ENCODE results near the gene DNLZ.

Gene DNLZ

GRCh38 chr9:136333045-136333444 is 30.5 kb downstream of the DNLZ start:
- Histone ChIP-seq H3K9me3 (ENCODE audit: insufficient read depth, low read length) (no peaks in the 10 kb centered on the region), H3K27ac (ENCODE audit: low read length) (no peak overlapping the region), H2AFZ (ENCODE audit: low read depth, low read length) (no peak overlapping the region), H3K4me1 (ENCODE audit: low read length) (peaks cover 16% of the 10 kb centered on the region; the same call in 1 of the 2 replicates), H3K4me2 (ENCODE audit: low read length) (no peak overlapping the region), H4K20me1 (ENCODE audit: insufficient read depth, low read length) (no peaks in the 10 kb centered on the region), H3K27me3 (ENCODE audit: low read depth, low read length) (no peaks in the 10 kb centered on the region), H3K79me2 (ENCODE audit: low read length) (no peaks in the 10 kb centered on the region), H3K36me3 (replicated peaks; ENCODE audit: low read depth, low read length) (no peaks in the 10 kb centered on the region), H3K4me3 (ENCODE audit: low read length) (no peak overlapping the region), H3K9ac (ENCODE audit: low read length) (no peak overlapping the region)
- no peak for TF ChIP-seq CTCF (IDR thresholded peaks at IDR 0.05; ENCODE audit: low read depth, low read length)
- no peak for TF ChIP-seq EZH2phosphoT487 (IDR thresholded peaks at IDR 0.05; ENCODE audit: low read depth)

DNA sequence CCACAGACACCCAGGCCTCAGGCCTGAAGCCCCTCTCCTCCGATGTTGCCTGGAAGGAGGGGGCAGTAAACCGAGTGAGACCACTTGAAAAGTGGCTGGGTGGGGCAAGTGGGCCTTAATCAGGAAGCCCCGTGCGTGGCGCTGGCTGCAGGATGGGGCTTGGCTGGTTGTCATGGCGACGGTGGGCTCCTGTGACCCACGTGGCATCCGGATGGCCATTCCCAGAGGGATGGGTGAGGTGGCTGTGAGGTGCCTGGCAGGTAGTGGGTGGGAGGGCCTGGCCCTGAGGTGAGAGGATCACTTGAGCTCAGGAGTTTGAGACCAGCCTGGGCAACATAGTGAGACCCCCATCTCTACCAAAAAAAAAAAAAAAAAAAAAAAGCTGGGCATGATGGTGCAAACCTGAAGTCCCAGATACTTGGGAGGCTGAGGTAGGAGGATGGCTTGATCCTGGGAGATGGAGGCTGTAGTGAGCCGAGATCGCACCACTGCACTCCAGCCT is 31.0 kb downstream of the DNLZ start:
- H3K9me3 ChIP-seq (ENCODE audit: insufficient read depth, low read length): no peaks in the 10 kb centered on the region
- no peak overlapping the region for H3K4me2 ChIP-seq (ENCODE audit: low read length)
- H3K4me1 ChIP-seq (ENCODE audit: low read length): peaks cover 16% of the 10 kb centered on the region; the same call in 1 of the 2 replicates
- H3K27me3 ChIP-seq (ENCODE audit: low read depth, low read length): no peaks in the 10 kb centered on the region
- TF ChIP-seq EZH2phosphoT487 (IDR thresholded peaks at IDR 0.05; ENCODE audit: low read depth): no peak
- no peak for TF ChIP-seq CTCF (IDR thresholded peaks at IDR 0.05; ENCODE audit: low read depth, low read length)
- H3K36me3 ChIP-seq (replicated peaks; ENCODE audit: low read depth, low read length): no peaks in the 10 kb centered on the region
- no peak overlapping the region for H2AFZ ChIP-seq (ENCODE audit: low read depth, low read length)
- H3K4me3 ChIP-seq (ENCODE audit: low read length): no peak overlapping the region
- no peaks in the 10 kb centered on the region for H3K79me2 ChIP-seq (ENCODE audit: low read length)
- no peak overlapping the region for H3K9ac ChIP-seq (ENCODE audit: low read length)
- no peaks in the 10 kb centered on the region for H4K20me1 ChIP-seq (ENCODE audit: insufficient read depth, low read length)
- no peak overlapping the region for H3K27ac ChIP-seq (ENCODE audit: low read length)

DNA sequence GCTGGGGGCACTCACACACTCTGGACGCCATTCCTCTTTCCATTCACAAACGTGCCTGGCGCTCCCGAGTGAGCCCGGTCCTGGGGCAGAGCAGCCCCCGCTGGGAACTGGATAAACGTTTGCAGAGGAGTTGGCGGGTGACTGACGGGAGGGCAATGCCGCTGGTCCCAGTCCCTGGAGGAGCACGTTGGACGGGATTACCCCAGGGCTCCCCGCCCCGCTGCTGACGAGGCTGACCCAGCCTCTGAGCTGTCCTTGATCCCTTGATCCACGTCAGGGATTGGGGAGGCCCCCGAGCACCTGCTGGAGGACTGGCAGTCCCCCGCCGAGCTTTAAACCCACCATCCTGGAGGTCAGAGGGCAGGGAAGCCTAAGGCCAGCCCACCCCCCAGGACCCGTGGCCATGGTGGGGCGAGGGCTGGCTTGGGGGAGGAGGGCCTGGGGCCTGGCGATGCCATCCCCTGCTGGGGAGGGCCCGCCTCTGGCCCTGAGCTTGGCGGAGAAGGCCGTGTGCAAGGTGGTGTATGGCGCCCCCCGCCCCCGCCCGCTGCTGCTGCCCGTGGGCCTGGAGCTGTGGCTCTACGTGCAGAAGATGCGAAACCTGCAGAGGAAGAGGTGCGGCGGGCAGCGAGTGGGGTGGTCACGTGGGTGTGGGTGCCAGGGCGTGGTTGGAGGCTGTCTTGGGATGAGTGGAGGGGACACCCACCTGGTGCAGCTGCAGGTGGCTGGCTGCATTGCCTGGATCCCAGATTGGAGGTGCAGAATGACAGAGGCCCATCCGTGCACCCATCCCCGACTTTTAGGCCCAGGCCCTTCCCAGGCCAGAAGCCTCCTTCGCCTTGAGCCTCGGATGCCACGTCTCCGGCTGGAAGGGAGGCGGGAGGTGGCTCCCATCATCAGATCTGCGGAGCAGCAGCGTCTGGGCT is 31.7 kb downstream of the DNLZ start:
- Histone ChIP-seq H4K20me1 (ENCODE audit: insufficient read depth, low read length) (no peaks in the 10 kb centered on the region), H3K4me3 (ENCODE audit: low read length) (no peak overlapping the region), H3K36me3 (replicated peaks; ENCODE audit: low read depth, low read length) (no peaks in the 10 kb centered on the region), H3K27ac (ENCODE audit: low read length) (no peak overlapping the region), H3K4me2 (ENCODE audit: low read length) (no peak overlapping the region), H3K79me2 (ENCODE audit: low read length) (no peaks in the 10 kb centered on the region), H3K9me3 (ENCODE audit: insufficient read depth, low read length) (no peaks in the 10 kb centered on the region), H3K9ac (ENCODE audit: low read length) (no peak overlapping the region), H3K27me3 (ENCODE audit: low read depth, low read length) (no peaks in the 10 kb centered on the region), H3K4me1 (ENCODE audit: low read length) (peaks cover 18% of the 10 kb centered on the region; the same call in 1 of the 2 replicates), H2AFZ (ENCODE audit: low read depth, low read length) (no peak overlapping the region)
- TF ChIP-seq EZH2phosphoT487 (IDR thresholded peaks at IDR 0.05; ENCODE audit: low read depth) (no peak), CTCF (IDR thresholded peaks at IDR 0.05; ENCODE audit: low read depth, low read length) (no peak)

DNA sequence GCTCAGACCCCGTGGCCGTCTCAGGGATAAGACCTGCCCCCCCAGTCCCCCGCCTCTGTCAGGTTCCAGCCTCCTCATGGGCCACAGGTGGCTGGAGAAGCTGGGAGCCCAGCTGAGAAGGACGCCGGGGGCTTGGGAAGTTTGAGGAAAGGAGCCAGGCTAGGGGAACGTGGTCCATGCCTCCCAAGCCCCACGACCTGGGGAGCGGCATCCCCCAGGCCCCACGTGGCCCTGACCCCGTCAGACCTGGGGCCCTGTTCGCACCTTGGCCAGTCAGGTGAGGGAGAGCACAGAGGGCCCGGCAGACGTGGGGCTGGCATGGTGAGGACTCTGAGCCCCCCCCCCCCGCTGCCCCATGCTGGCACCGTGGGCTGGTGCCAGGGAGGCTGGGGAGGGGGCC is 32.5 kb downstream of the DNLZ start:
- H3K27me3 ChIP-seq (ENCODE audit: low read depth, low read length): no peaks in the 10 kb centered on the region
- no peaks in the 10 kb centered on the region for H3K79me2 ChIP-seq (ENCODE audit: low read length)
- H3K9me3 ChIP-seq (ENCODE audit: insufficient read depth, low read length): no peaks in the 10 kb centered on the region
- no peak overlapping the region for H3K27ac ChIP-seq (ENCODE audit: low read length)
- H3K4me2 ChIP-seq (ENCODE audit: low read length): no peak overlapping the region
- TF ChIP-seq EZH2phosphoT487 (IDR thresholded peaks at IDR 0.05; ENCODE audit: low read depth): no peak
- no peak for TF ChIP-seq CTCF (IDR thresholded peaks at IDR 0.05; ENCODE audit: low read depth, low read length)
- H3K4me3 ChIP-seq (ENCODE audit: low read length): no peak overlapping the region
- no peaks in the 10 kb centered on the region for H3K36me3 ChIP-seq (replicated peaks; ENCODE audit: low read depth, low read length)
- H2AFZ ChIP-seq (ENCODE audit: low read depth, low read length): no peak overlapping the region
- peaks cover 25% of the 10 kb centered on the region; the same call in 1 of the 2 replicates for H3K4me1 ChIP-seq (ENCODE audit: low read length)
- no peaks in the 10 kb centered on the region for H4K20me1 ChIP-seq (ENCODE audit: insufficient read depth, low read length)
- no peak overlapping the region for H3K9ac ChIP-seq (ENCODE audit: low read length)

Data from OCI-LY3 (cell line).